ENCODE measurements around the gene NRTN. TPM values are rescaled to one million over a fixed set of nuclear protein-coding genes. Genes with fewer than 3 reads are reported as not detected.

Gene NRTN
- total and polyA plus RNA-seq, 2 of the 13 experiments (the other 11 are each of a cell fraction or from before 2014, with no cell fraction given): 4.1 to 5.3 TPM

DNA sequence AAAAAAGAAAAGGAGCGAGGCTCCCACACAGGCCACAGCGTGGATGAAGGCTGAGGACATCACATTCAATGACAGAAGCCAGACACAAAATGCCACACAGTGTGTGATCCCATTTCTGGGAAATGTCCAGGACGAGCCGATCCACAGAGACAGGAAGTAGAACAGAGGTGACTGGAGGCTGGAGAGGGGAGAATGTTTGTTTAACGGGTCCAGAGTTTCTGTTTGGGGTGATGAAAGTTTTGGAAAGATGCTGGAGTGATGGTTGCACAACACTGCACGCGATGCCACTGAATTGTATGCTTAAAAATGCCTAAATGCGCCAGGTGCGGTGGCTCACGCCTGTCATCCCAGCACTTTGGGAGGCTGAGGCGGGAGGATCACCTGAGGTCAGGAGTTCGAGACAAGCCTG lies 66.1 kb downstream of the NRTN start (continued):
- TF ChIP-seq, protein P1, sequence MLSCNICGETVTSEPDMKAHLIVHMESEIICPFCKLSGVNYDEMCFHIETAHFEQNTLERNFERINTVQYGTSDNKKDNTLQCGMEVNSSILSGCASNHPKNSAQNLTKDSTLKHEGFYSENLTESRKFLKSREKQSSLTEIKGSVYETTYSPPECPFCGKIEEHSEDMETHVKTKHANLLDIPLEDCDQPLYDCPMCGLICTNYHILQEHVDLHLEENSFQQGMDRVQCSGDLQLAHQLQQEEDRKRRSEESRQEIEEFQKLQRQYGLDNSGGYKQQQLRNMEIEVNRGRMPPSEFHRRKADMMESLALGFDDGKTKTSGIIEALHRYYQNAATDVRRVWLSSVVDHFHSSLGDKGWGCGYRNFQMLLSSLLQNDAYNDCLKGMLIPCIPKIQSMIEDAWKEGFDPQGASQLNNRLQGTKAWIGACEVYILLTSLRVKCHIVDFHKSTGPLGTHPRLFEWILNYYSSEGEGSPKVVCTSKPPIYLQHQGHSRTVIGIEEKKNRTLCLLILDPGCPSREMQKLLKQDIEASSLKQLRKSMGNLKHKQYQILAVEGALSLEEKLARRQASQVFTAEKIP (CRISPR knock-in tag; IDR thresholded peaks at IDR 0.05; ENCODE audit: borderline replicate concordance): no peak
- TF ChIP-seq HNF4A (CRISPR knock-in tag; IDR thresholded peaks at IDR 0.05) (peak; percentile 98), GPN1 (CRISPR knock-in tag; IDR thresholded peaks at IDR 0.05; ENCODE audit: borderline replicate concordance) (no peak), CEBPB (IDR thresholded peaks at IDR 0.05; ENCODE audit: borderline replicate concordance, low read depth, low read length) (peak; percentile 99), TCF12 (IDR thresholded peaks at IDR 0.05) (no peak), TCF12 (CRISPR knock-in tag; IDR thresholded peaks at IDR 0.05) (peak; percentile 72), ZMYM4 (CRISPR knock-in tag; IDR thresholded peaks at IDR 0.05) (peak; percentile 85), ZSCAN20 (CRISPR knock-in tag; IDR thresholded peaks at IDR 0.05; ENCODE audit: borderline replicate concordance) (no peak), U2AF2 (IDR thresholded peaks at IDR 0.05; ENCODE audit: low read depth, low read length) (no peak), KAT7 (CRISPR knock-in tag; IDR thresholded peaks at IDR 0.05; ENCODE audit: borderline replicate concordance) (peak; percentile 78; the same call in 1 of the 2 replicates), HOXD1 (CRISPR knock-in tag; IDR thresholded peaks at IDR 0.05) (peak; percentile 62; the same call in 1 of the 2 replicates), MIXL1 (CRISPR knock-in tag; IDR thresholded peaks at IDR 0.05) (peak; percentile 90), ZFP90 (CRISPR knock-in tag; IDR thresholded peaks at IDR 0.05; ENCODE audit: borderline replicate concordance) (no peak; the same call in 1 of the 2 replicates), KDM6A (CRISPR knock-in tag; IDR thresholded peaks at IDR 0.05; ENCODE audit: low read depth) (peak; percentile 92), ZNF709 (CRISPR knock-in tag; IDR thresholded peaks at IDR 0.05) (0 out of 2 replicates have a peak, but pooled peaks have one; percentile 30), MBNL3 (CRISPR knock-in tag; conservative IDR thresholded peaks at IDR 0.05) (no peak), GABPA (IDR thresholded peaks at IDR 0.05; ENCODE audit: low read depth, low read length) (no peak), GABPA (CRISPR knock-in tag; IDR thresholded peaks at IDR 0.05; ENCODE audit: low read depth) (peak; percentile 76), ZNF17 (CRISPR knock-in tag; IDR thresholded peaks at IDR 0.05) (no peak), ZNF644 (CRISPR knock-in tag; IDR thresholded peaks at IDR 0.05; ENCODE audit: low read depth) (peak; percentile 73; the same call in 1 of the 2 replicates)
- TF ChIP-seq, protein P2, sequence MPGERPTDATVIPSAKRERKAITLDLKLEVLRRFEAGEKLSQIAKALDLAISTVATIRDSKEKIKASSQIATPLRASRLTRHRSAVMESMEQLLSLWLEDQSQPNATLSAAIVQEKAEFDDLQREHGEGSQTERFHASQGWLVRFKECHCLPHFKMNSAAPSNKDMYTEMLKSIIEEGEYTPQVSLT (CRISPR knock-in tag; IDR thresholded peaks at IDR 0.05; ENCODE audit: borderline replicate concordance, low read depth): no peak
- TF ChIP-seq, protein P3, sequence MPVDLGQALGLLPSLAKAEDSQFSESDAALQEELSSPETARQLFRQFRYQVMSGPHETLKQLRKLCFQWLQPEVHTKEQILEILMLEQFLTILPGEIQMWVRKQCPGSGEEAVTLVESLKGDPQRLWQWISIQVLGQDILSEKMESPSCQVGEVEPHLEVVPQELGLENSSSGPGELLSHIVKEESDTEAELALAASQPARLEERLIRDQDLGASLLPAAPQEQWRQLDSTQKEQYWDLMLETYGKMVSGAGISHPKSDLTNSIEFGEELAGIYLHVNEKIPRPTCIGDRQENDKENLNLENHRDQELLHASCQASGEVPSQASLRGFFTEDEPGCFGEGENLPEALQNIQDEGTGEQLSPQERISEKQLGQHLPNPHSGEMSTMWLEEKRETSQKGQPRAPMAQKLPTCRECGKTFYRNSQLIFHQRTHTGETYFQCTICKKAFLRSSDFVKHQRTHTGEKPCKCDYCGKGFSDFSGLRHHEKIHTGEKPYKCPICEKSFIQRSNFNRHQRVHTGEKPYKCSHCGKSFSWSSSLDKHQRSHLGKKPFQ (CRISPR knock-in tag; IDR thresholded peaks at IDR 0.05; ENCODE audit: insufficient replicate concordance): peak; percentile 88
- TF ChIP-seq, protein P4, sequence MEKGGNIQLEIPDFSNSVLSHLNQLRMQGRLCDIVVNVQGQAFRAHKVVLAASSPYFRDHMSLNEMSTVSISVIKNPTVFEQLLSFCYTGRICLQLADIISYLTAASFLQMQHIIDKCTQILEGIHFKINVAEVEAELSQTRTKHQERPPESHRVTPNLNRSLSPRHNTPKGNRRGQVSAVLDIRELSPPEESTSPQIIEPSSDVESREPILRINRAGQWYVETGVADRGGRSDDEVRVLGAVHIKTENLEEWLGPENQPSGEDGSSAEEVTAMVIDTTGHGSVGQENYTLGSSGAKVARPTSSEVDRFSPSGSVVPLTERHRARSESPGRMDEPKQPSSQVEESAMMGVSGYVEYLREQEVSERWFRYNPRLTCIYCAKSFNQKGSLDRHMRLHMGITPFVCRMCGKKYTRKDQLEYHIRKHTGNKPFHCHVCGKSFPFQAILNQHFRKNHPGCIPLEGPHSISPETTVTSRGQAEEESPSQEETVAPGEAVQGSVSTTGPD (CRISPR knock-in tag; IDR thresholded peaks at IDR 0.05): peak; percentile 93
- TF ChIP-seq, protein P5, sequence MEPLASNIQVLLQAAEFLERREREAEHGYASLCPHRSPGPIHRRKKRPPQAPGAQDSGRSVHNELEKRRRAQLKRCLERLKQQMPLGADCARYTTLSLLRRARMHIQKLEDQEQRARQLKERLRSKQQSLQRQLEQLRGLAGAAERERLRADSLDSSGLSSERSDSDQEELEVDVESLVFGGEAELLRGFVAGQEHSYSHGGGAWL (CRISPR knock-in tag; IDR thresholded peaks at IDR 0.05): peak; percentile 48; the same call in 1 of the 2 replicates
- TF ChIP-seq, protein P6, sequence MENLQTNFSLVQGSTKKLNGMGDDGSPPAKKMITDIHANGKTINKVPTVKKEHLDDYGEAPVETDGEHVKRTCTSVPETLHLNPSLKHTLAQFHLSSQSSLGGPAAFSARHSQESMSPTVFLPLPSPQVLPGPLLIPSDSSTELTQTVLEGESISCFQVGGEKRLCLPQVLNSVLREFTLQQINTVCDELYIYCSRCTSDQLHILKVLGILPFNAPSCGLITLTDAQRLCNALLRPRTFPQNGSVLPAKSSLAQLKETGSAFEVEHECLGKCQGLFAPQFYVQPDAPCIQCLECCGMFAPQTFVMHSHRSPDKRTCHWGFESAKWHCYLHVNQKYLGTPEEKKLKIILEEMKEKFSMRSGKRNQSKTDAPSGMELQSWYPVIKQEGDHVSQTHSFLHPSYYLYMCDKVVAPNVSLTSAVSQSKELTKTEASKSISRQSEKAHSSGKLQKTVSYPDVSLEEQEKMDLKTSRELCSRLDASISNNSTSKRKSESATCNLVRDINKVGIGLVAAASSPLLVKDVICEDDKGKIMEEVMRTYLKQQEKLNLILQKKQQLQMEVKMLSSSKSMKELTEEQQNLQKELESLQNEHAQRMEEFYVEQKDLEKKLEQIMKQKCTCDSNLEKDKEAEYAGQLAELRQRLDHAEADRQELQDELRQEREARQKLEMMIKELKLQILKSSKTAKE (CRISPR knock-in tag; IDR thresholded peaks at IDR 0.05; ENCODE audit: borderline replicate concordance): peak; percentile 91
